Measurements from ENCODE around the gene HNF4A.

GRCh38 chr20:44402391-44403193, 47.1 kb downstream of the HNF4A start:
- no peak for TF ChIP-seq CTCF (IDR thresholded peaks at IDR 0.05)
- TF ChIP-seq POLR2A (IDR thresholded peaks at IDR 0.05) = no peak
- no peak for TF ChIP-seq POLR2AphosphoS5 (IDR thresholded peaks at IDR 0.05; ENCODE audit: insufficient read depth in 1 of 2, low read depth in 1 of 2)
